PC-3 (cell line): ENCODE results near the gene PRDX5.

ENCODE experiments used
- EZH2 ChIP-seq: fragments of 300-600 bp; sonication (generic); IDR thresholded peaks from one replicate; pipeline ENCODE4 v1.6.1; 2017; ENCODE audit warnings: antibody characterized with exemption, mild to moderate bottlenecking, low read length; ENCODE audit not compliant: unreplicated experiment
- EZH2phosphoT487 ChIP-seq: fragments of 300-600 bp; sonication (generic); IDR thresholded peaks from 2 replicates; pipeline ENCODE4 v1.6.1; 2018; ENCODE audit warnings: mild to moderate bottlenecking, antibody characterized with exemption, low read length, borderline replicate concordance
- TF ChIP-seq, protein P1 (sequence below): fragments of 300-600 bp; sonication (generic); conservative IDR thresholded peaks from 2 replicates; pipeline ENCODE4 v1.5.1; 2017; ENCODE audit warnings: antibody characterized with exemption, low read depth, mild to moderate bottlenecking, low read length

DNA sequence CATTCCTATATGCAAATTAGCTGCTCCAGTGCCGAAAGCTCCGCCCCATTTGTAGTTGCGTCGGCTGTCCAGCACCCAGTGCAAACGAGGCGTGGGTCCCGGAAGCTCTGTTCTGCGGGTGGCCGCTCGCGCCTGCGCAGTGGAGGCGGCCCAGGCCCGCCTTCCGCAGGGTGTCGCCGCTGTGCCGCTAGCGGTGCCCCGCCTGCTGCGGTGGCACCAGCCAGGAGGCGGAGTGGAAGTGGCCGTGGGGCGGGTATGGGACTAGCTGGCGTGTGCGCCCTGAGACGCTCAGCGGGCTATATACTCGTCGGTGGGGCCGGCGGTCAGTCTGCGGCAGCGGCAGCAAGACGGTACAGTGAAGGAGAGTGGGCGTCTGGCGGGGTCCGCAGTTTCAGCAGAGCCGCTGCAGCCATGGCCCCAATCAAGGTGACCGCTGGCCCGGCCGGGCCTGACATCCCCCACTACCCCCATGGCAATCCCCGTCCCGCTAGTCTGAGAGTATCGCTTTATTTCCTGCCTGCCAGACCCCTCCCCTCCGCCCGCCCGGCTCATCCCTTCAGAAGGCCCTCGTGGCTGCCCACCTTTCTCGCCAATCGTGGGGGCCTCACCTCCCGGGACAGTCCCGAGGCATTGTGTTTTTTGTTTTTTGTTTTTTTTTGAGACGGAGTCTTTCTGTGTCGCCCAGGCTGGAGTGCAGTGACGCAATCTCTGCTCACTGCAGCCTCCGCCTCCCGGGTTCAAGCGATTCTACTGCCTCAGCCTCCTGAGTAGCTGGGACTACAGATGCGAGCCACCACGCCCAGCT, at the start of gene PRDX5:
- TF ChIP-seq, protein P1, sequence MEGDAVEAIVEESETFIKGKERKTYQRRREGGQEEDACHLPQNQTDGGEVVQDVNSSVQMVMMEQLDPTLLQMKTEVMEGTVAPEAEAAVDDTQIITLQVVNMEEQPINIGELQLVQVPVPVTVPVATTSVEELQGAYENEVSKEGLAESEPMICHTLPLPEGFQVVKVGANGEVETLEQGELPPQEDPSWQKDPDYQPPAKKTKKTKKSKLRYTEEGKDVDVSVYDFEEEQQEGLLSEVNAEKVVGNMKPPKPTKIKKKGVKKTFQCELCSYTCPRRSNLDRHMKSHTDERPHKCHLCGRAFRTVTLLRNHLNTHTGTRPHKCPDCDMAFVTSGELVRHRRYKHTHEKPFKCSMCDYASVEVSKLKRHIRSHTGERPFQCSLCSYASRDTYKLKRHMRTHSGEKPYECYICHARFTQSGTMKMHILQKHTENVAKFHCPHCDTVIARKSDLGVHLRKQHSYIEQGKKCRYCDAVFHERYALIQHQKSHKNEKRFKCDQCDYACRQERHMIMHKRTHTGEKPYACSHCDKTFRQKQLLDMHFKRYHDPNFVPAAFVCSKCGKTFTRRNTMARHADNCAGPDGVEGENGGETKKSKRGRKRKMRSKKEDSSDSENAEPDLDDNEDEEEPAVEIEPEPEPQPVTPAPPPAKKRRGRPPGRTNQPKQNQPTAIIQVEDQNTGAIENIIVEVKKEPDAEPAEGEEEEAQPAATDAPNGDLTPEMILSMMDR, result peak; percentile 60
- TF ChIP-seq EZH2 (no peak), EZH2phosphoT487 (no peak)
